ENCODE data around the gene NOS1AP. TPM values are rescaled to one million over a fixed set of nuclear protein-coding genes. Genes with fewer than 3 reads are reported as not detected.

NOS1AP gene
- total and polyA plus RNA-seq, 8 donors = 2.2 to 6.2 (median 3.3) TPM

GRCh38 chr1:162023181-162023546 lies 46.3 kb upstream of the NOS1AP start:
- intact Hi-C loops (cut with DNase I) = no loop called here
- TF ChIP-seq, protein P1, sequence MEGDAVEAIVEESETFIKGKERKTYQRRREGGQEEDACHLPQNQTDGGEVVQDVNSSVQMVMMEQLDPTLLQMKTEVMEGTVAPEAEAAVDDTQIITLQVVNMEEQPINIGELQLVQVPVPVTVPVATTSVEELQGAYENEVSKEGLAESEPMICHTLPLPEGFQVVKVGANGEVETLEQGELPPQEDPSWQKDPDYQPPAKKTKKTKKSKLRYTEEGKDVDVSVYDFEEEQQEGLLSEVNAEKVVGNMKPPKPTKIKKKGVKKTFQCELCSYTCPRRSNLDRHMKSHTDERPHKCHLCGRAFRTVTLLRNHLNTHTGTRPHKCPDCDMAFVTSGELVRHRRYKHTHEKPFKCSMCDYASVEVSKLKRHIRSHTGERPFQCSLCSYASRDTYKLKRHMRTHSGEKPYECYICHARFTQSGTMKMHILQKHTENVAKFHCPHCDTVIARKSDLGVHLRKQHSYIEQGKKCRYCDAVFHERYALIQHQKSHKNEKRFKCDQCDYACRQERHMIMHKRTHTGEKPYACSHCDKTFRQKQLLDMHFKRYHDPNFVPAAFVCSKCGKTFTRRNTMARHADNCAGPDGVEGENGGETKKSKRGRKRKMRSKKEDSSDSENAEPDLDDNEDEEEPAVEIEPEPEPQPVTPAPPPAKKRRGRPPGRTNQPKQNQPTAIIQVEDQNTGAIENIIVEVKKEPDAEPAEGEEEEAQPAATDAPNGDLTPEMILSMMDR (IDR thresholded peaks at IDR 0.05) = no peak
- Histone ChIP-seq H3K36me3 (peaks cover 0 to 13% of the 10 kb centered on the region in 2 donors), H3K4me1 (peaks cover 0 to 39% of the 10 kb centered on the region in 2 donors), H3K27me3 (peaks cover 3 to 55% of the 10 kb centered on the region in 2 donors), H3K9me3 (no peaks in the 10 kb centered on the region), H3K4me3 (peak overlapping the region; percentile 51 to 60), H3K27ac (peak overlapping the region; percentile 66 to 75)
- ATAC-seq (no peak), DNase-seq (no peak)

- Histone ChIP-seq H3K27me3 (peaks cover 3 to 62% of the 10 kb centered on the region in 2 donors), H3K9me3 (no peaks in the 10 kb centered on the region), H3K36me3 (peaks cover 0 to 7% of the 10 kb centered on the region in 2 donors), H3K27ac (peak within 1 kb of the TSS; percentile 66 to 75), H3K4me1 (peaks cover 0 to 37% of the 10 kb centered on the region in 2 donors), H3K4me3 (peak within 1 kb of the TSS; percentile 51 to 60)
- DNase-seq (peak; percentile 44 to 94 (median 66)), ATAC-seq (peak; percentile 91)
- intact Hi-C loops (cut with DNase I) = no loop called here
- TF ChIP-seq, protein P1 (IDR thresholded peaks at IDR 0.05) = no peak
Measured at GRCh38 chr1:162023547-162024501, 45.7 kb upstream of the NOS1AP start, which contains the start of gene OLFML2B. Gene OLFML2B (minus strand): TSS chr1:162023869. CDS start chr1:162023430, 439 bp downstream.

- no peak overlapping the region for H3K4me3 ChIP-seq
- TF ChIP-seq, protein P1 (IDR thresholded peaks at IDR 0.05) = no peak
- no peak overlapping the region for H3K27ac ChIP-seq
- intact Hi-C loops (cut with DNase I) = no loop called here
- peaks cover 3 to 67% of the 10 kb centered on the region in 2 donors for H3K27me3 ChIP-seq
- ATAC-seq (no peak), DNase-seq (no peak)
- peaks cover 0 to 20% of the 10 kb centered on the region in 2 donors for H3K4me1 ChIP-seq
- no peaks in the 10 kb centered on the region for H3K9me3 ChIP-seq
- no peaks in the 10 kb centered on the region for H3K36me3 ChIP-seq
Measured at GRCh38 chr1:162025541-162025940, 44.0 kb upstream of the NOS1AP start.

DNA sequence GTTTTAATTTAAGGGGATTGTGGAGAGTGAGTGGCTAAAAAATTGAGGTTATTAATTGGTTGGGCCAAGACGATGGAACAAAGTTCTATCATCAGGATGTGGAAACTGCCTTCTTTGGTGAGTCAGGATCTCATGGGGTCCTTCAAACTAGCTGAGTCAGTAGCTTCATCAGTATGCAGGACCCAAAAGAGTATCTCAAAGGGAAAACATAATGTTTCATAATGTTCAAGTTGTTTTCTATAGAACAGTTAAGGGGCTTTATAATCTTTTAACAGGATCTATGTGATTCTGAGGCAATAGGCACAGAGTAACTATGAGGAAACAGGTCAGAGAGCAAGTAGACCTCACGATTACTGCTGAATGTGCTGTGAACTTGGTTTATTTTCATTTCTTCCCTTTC lies 42.6 kb upstream of the NOS1AP start:
- no peak overlapping the region for H3K4me3 ChIP-seq
- intact Hi-C loops (cut with DNase I) = no loop called here
- no peaks in the 10 kb centered on the region for H3K9me3 ChIP-seq

More for the DNA sequence above, 42.6 kb upstream of the NOS1AP start:
- ATAC-seq (no peak), DNase-seq (no peak)
- Histone ChIP-seq H3K36me3 (no peaks in the 10 kb centered on the region), H3K27ac (peak overlapping the region in 1 of 2 donors; percentile 70), H3K27me3 (peaks cover 3 to 67% of the 10 kb centered on the region in 2 donors), H3K4me1 (peaks cover 0 to 19% of the 10 kb centered on the region in 2 donors)
- TF ChIP-seq, protein P1 (IDR thresholded peaks at IDR 0.05) = no peak
